ENCODE results near the gene LSM14A. TPM values are rescaled to one million over a fixed set of nuclear protein-coding genes. Genes with fewer than 3 reads are reported as not detected.
"Not testable (repeated sequence)": the region's sequence is repeated elsewhere in the genome, so short reads cannot be mapped to it uniquely, and the experiment has no call there.

LSM14A gene
- total RNA-seq, 1 donor from 2014 or later, result 63.7 TPM

DNA sequence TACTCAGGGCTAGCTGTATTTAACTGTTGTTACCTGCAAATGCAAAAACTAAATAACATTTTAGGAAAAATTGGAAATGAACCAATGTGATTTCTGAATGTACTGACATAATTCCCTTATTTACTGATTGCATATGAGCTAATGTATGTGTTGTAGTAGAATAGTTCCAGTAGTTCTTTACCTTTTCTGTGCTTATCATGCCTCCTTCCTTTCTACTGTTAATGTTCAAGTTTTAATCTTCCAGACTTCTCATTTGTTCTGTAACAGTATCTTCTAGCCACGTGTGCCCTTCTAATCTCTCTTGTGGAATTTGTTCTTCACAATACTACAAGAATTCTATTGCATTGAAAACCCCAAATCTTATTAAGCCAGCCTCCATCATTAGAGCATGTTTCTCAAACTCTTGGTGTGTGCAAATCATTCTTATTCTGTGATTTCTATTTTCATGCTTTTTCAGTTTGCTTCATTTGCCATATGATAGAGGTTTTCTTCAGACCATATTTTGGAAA lies 17.7 kb downstream of the LSM14A start:
- DNase-seq (ENCODE audit: low read depth), result no peak

DNA sequence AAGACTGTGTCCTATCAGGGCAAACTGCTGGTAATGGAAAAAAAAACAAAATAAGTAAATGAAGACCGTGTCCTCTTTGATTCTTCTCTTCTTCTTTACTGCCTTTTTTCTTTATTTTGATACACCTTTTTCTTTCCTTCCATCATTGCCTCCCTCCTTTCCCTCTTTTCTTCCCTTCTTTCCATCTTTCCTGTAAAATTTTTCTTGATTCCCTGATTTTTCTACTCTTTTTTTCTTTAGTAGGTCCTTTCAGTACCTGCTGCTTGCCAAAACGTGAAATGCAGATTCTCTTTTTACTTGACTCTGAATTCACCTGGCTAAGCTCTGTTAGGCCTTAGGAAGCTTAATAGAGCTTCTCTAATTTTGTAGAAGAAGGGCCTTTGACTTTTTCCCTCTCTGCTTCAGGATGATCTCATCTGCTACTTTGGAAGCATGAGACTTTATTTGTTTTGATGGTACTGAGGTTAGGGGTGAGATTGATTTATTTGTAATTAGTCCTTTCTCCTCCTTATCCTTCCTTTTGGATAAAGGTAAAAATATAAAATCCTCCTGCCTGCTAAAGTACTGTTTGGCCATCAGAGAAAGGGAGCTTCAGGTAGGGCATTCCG lies 19.2 kb downstream of the LSM14A start:
- DNase-seq (ENCODE audit: low read depth), result no peak

DNA sequence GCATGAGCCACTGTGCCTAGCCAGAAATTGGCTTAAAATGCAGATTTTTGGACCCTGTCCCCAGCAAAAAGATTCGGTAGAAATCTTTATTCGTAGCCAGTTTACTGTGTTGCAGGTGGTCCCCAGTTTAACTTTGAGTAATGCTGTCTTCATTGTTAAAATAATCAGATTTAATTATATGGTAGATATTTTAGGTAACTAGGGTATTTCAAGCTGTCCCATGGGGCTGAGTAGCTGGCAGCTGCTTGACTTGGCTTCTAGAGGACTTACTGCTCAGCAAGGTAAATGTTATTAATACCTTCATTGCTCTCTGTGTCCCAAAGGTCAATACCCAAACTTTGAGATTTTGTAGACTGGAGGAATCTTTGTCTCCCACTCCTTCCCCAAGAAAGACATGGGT lies 21.1 kb downstream of the LSM14A start:
- peak; percentile 12 for DNase-seq (ENCODE audit: low read depth)

DNA sequence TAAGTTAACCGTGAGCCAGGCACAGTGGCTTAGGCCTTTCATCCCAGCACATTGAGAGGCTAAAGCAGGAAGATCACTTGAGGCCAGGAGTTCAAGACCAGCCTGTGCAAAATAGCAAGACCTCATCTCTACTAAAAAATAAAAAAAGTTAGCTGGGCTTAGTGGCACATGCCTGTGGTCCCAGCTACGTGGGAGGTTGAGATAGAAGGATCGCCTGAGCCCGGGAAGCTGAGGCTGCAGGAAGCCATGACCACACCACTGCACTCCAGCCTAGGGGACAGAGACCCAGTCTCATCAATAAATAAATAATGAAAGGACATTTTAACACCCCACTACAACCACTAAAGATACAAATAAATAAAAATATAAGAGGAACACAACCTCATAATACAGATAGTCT lies 21.6 kb downstream of the LSM14A start:
- DNase-seq (ENCODE audit: low read depth), result peak; percentile 9

DNA sequence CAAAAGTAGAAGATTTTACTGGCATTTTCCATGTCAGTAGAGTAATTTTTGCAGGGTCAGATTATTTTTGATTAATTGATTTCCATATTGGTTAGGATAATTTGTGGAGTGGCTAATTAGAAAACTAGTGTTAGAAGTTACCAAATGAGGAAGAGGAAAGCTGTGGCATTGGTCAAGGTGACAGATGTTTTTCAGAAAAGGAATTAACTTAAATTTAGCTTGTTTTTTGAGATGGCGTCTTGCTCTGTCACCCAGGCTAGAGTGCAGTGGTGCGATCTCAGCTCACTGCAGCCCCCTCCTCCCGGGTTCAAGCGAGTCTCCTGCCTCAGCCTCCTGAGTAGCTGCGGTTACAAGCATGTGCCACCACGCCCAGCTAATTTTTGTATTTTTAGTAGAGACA lies 28.8 kb downstream of the LSM14A start:
- no peak for DNase-seq (ENCODE audit: low read depth)

DNA sequence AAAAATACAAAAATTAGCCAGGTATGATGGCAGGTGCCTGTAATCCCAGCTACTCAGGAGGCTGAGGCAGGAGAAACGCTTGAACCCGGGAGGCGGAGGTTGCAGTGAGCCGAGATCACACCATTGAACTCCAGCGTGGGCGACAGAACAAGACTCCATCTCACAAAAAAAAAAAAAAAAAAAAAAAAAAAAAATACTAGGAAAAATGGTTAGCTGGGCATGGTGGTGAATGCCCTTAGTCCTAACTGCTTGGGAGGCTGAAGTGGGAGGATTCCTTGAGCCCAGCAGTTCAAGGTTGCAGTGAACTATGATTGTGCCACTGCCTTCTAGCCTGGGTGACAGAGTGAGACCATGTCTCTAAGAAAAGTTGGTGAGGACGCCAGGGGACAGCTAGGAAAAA lies 33.0 kb downstream of the LSM14A start:
- DNase-seq (ENCODE audit: low read depth), result not testable (repeated sequence)

DNA sequence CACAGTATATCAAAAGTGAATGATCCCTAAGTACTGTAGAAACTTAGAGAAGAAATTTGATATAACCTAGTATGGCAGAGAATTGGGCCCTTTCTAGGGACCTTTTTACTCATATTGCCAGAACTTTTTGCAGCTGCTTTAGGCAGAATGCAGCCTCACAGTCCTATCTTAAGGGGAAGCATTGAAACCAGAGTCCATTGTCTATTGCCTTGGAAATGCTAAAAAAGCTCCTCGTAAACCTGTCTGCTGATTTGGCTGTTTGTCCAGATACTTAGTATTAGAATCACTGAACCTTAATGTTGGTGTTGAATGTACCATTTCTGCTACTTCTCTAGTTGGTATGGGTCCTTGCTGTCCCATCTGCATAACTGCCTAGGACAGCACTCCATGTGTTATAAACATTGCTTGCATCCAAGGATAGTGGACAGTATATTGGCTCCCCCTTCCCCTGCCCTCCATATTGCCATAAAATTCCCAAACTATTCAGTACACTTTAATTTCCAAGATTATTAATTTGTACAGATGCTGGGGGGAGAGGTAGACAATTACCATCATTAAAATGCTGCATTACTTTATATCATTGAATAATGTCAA lies 36.1 kb downstream of the LSM14A start:
- no peak for DNase-seq (ENCODE audit: low read depth)

DNA sequence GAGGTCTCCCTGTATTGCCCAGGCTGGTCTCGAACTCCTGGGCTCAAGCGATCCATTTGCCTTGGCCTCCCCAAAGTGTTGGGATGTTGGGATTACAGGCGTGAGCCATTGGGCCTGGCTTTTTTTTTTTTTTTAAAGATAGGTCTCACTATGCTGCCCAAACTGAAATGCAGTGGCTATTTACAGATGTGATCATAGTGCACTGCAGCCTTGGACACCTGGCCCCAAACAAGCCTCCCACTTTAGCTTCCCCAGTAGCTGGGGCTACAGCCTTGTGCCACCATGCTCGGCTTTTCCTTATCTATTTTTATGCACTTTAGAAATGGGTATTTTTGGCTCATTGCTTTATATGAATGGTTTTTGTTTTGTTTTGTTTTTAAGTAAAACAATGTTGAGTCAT lies 37.4 kb downstream of the LSM14A start:
- no peak for DNase-seq (ENCODE audit: low read depth)

DNA sequence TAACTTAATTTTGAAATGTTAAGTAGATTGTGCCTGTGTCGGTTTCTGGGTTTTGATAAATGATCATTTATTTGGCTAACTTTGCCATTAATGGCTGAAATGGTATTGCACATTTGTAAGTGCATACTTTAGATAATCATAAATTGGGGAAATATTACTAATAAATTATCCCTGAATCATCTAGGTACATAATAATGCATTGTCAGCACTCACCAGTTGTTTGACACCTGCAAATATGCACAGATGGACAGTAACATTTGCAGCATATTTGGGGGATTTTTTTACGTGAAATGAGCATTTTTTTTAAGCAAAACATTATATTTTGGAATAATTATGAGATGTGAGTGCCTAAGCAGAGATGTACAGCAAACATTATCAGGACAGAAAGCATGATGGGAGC lies 41.0 kb downstream of the LSM14A start:
- DNase-seq (ENCODE audit: low read depth), result no peak

DNA sequence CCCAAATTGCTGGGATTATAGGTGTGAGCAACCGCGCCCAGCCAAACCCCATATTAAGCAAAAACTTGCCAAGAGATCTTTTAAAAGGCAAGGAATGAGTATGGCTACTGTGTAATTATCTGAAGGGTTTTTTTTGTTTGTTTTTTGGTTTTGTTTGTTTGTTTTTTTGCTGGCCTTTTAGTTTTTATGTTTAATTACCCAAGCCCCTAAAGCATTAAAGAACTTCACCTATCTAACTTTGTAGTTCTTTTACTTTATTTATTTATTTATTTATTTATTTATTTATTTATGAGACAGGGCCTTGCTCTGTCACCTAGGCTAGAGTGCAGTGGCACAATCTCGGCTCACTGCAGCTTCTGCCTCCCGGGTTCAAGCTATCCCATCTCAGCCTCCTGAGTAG lies 41.7 kb downstream of the LSM14A start:
- no peak for DNase-seq (ENCODE audit: low read depth)

DNA sequence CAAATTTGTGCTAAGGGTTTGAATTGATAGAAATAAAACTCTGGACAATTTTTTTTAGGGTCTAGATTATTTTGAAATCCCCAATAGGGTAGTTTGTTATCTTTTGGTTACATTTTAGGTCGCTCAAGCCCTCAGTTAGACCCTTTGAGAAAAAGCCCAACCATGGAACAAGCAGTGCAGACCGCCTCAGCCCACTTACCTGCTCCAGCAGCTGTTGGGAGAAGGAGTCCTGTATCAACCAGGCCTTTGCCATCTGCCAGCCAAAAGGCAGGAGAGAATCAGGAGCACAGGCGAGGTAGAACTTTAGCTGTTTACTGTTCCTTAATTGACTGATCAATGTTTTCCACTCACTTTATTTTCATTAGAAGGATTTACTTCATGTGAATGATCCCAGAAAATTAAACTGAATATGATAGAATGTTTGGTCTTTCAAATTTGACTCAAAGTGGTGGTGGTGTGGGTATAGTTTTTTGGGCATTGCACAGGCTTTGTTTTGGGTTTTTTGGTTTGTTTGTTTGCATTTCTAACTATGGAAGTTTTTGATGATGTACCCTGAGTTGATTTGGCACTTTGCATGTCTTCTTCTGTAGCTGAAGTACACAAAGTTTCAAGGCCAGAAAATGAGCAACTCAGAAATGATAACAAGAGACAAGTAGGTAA lies 42.8 kb downstream of the LSM14A start:
- no peak for DNase-seq (ENCODE audit: low read depth)

DNA sequence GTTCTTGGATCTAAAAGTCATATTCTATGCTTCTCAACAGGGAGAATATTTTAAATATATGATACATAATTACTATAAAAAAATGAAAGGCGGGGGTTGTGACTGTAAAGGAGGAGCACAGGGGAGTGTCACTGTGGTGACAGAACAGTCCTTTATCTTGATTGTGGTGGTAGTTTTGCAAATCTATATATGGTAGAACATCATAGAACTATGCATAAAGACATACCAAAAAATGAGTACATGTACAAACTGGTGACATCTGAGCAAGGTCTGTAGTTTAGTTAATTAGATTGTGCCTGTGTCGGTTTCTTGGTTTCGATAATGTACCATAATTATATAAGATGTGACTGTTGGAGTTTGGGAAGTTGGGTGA lies 43.3 kb downstream of the LSM14A start:
- no peak for DNase-seq (ENCODE audit: low read depth)

DNA sequence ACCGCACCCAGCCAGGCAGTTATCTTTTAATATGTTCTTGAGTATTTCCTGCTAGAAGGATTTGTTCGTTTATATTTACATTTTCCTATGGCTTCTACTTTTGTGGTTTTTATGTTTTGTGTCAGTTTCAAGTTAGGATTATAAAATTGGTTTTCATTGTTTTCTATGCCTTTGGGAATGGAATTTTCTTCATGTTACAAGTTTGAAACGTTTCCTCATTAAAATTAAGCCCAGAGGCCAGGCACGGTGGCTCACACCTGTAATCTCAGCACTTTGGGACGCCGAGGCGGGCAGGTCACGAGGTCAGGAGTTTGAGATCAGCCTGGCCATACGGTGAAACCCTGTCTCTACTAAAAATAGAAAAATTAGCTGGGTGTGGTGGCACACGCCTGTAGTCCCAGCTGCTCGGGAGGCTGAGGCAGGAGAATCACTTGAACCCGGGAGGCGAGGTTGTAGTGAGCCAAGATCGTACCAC lies 44.5 kb downstream of the LSM14A start:
- not testable (repeated sequence) for DNase-seq (ENCODE audit: low read depth)

DNA sequence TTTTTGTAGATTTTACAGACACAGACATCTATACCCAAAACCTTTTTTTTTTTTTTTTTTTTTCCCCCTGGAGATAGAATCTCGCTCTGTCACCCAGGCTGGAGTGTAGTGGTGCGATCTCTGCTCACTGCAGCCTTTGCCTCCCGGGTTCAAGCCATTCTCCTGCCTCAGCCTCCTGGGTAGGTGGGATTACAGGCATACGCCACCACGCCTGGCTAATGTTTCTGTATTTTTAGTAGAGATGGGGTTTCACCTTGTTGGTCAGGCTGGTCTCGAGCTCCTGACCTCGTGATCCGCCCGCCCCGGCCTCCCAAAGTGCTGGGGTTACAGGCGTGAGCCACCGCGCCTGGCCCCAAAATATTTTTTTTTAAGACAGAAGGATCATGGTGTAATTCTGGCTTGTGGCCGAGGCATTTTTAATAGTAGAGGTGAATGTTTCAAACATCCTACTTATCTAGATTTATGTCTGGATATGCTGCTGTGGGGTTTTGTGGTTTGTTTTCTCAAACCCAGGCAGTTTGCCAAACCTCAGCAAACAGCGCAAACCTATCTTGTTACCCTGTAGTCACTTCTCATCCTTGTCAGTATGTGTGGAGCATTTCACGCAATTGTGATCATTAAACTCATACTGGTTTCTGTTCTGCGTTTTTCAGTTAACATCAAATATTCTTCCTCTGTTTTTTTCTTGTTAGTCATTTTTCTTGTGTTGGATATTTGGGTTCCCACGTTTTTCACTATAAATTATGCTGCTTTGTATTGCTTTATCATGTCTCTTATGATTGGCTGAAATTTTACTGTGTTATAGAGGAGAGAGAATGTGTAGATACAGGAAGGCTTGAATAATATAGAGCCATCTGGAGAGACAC lies 45.9 kb downstream of the LSM14A start:
- peak; percentile 94 for DNase-seq (ENCODE audit: low read depth)

DNA sequence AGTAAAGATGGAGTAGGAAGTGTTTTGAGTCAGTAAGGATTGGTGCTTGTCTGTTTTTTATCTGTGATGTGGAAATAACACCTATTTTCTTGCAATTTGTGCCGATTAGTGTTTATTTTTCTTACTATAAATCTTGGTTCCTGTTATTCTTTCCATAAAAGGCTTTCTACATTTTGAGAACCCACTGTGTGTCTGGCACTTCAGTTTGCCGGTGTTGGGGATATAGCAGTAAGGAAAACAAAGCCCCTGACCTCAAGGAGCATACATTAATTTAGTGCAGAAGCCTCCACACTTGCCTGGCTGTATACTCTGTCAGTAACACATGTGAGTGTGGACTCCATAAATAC lies 46.5 kb downstream of the LSM14A start:
- no peak for DNase-seq (ENCODE audit: low read depth)

DNA sequence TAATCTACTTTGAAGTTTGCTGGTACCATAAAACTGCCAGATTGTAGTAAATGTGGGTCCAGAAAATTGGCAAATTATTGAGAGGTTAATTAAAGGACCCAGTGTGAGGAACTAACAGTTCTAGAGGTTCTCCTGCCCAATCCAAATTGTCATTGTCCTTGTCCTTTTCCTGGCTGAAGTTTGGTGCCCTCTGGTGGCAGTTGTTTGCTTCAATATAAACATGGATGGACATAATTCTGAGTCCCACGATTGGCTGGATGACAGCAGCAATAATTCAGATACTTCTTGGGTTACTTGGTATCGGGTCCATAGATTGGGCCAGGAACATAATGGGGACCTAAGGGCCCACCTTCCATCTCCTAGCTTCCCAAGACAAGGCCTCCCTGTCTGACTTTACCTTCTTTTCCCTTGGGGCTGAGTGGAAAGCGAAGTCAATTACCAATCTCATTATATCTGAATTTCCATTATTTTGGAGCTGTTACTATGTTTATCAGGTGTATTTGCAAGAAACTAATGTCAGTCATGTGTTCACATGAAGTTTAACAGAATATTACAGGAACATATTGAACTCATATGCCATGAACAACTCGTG lies 48.3 kb downstream of the LSM14A start:
- DNase-seq (ENCODE audit: low read depth), result peak; percentile 73

DNA sequence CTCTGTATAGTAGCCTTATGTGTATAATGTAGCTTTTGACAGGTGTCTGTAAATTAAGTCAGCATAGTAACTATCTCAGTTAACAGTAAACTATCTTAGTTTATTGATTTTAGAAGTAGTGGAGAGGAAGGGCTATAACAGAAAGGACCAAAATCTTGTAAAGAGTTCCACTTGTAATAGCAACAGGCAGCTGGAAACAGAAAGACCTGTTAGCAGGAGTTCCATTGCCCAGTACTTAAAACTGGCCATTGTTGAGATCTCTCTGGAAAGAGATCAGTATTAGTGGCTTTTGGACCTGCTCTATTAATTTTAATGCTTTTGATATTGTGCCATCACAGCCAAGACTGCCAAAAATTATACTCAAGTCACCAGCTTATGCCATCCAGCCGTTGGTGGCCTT lies 50.1 kb downstream of the LSM14A start:
- DNase-seq (ENCODE audit: low read depth), result no peak

DNA sequence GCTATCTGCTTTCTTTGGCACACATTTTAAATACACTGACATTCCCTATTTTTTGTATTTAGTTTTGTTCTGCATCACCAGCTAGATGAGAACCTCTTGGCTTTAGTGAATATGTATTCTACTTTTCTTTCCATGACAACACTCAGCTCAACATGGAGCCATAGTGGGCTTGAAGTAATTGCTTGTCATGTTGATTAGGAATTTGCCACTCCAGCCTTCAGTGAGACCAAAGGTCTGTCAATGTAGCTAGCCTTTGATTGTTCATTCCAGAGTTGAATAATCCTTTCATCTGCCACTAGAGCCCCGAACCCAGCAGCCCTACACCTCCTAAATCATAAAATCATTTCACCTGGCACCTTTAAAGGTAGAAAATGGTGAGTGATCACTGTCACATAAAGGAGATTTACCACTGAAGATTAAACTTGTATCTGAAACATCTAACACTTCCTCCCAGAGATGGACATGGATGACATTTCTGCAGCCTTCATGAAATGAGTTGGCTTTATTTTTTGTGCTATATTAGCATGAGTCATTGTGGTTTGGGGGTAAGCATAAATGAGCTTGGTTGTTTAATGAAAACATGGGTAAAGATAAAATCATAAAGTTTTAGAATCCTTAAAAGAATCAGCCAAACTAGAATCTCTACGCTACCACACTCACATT lies 52.8 kb downstream of the LSM14A start:
- no peak for DNase-seq (ENCODE audit: low read depth)

DNA sequence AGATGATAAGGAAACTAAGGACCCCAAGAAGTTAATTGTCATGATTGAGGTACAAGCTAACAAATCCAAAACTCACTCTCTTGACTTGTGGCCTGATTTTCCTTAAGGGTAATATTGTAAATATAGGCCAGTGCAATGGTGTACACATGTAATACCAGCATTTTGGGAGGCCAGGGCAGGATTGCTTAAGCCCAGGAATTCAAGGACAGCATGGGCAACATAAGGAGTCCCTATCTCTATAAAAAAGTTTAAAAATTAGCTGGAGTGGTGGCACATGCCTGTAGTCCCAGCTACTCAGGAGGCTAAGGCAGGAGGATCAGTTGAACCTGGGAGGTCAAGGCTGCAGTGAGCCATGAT lies 53.3 kb downstream of the LSM14A start:
- DNase-seq (ENCODE audit: low read depth), result no peak

DNA sequence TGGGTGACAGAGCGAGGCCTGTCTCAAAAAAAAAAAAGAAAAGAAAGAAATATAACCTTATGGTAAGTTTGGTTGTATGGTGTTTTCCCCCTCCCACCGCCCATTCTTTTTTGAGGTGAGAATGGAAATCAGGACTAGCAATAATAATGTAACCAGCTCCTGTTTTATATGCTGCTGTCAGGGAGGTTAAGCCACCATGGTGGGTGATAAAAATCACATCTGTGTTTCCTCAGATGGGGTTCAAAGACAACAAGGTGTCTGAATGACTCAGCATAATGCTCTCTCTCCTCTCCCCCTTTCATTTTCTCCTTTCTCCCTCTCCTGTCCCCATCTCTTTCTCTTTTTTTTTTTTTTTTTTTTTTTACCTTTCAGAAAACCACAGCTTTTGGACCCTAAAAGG lies 53.7 kb downstream of the LSM14A start:
- DNase-seq (ENCODE audit: low read depth), result no peak

DNA sequence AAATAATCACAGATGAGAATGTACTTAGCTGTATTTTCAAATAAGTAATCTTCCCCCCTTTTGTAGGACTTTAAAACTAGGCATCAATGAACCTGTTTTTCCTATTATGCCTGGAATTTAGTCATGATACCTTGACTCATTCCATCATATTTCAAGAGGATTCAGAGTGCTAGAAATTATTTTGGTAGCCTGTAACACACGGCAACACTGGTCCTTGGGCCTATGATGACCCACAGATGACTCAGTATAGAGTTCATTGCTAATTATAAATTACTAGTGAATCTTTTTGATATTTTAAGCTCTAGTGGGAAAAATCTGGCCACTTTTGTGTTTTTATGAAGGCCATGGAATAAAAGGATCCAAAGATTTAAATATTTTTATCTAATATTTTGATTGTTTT lies 56.0 kb downstream of the LSM14A start:
- DNase-seq (ENCODE audit: low read depth), result peak; percentile 41

Data from myocyte (in vitro differentiated cells).